ENCODE results near the gene ABHD12B. TPM values are rescaled to one million over a fixed set of nuclear protein-coding genes. Genes with fewer than 3 reads are reported as not detected.

Gene ABHD12B
- total RNA-seq, 1 donor from 2014 or later, result not detected

GRCh38 chr14:50932592-50933495 lies 61.0 kb downstream of the ABHD12B start:
- no peaks in the 10 kb centered on the region for H3K27me3 ChIP-seq (ENCODE audit: insufficient read depth, low read length)
- H3K27me3 Mint-ChIP-seq (ENCODE audit: low read depth, unreplicated experiment), result no peaks in the 10 kb centered on the region
- TF ChIP-seq CTCF (IDR thresholded peaks at IDR 0.05; ENCODE audit: insufficient read depth, low read depth, low read length) (no peak), EZH2 (IDR thresholded peaks at IDR 0.05; ENCODE audit: insufficient read depth, low read length) (no peak)
- H3K36me3 ChIP-seq (ENCODE audit: insufficient read depth, low read length), result no peaks in the 10 kb centered on the region
- no peaks in the 10 kb centered on the region for H3K9me3 Mint-ChIP-seq (ENCODE audit: unreplicated experiment)
- H3K9me3 ChIP-seq (ENCODE audit: insufficient read depth, low read depth, low read length), result no peaks in the 10 kb centered on the region
- H3K27ac ChIP-seq (ENCODE audit: low read depth, low read length), result no peak overlapping the region
- no peak overlapping the region for H2AFZ ChIP-seq (ENCODE audit: low read depth, low read length)
- no peaks in the 10 kb centered on the region for H3K79me2 ChIP-seq (ENCODE audit: insufficient read depth, low read length)
- peak; percentile 28 for DNase-seq (ENCODE audit: low read depth)
- H3K4me3 ChIP-seq (ENCODE audit: insufficient read depth, low read depth, low read length), result no peak overlapping the region
- H3K27ac Mint-ChIP-seq (ENCODE audit: unreplicated experiment), result peak overlapping the region; percentile 29
- FAIRE-seq, result no peak
- H3K4me1 Mint-ChIP-seq (ENCODE audit: low read depth, unreplicated experiment), result peaks cover 15% of the 10 kb centered on the region
- H4K20me1 ChIP-seq (ENCODE audit: insufficient read depth, low read length), result no peaks in the 10 kb centered on the region
- H3K4me3 Mint-ChIP-seq (ENCODE audit: unreplicated experiment), result no peak overlapping the region
- peaks cover 33% of the 10 kb centered on the region for H3K36me3 Mint-ChIP-seq (ENCODE audit: low read depth, unreplicated experiment)
- peak overlapping the region; percentile 20 for H3K4me2 ChIP-seq (ENCODE audit: low read length)
- H3K4me1 ChIP-seq (ENCODE audit: insufficient read depth, low read length), result peaks cover 6% of the 10 kb centered on the region
- no peak overlapping the region for H3K9ac ChIP-seq (ENCODE audit: low read length)

- no peaks in the 10 kb centered on the region for H3K9me3 Mint-ChIP-seq (ENCODE audit: unreplicated experiment)
- Histone ChIP-seq H3K36me3 (ENCODE audit: insufficient read depth, low read length) (no peaks in the 10 kb centered on the region), H2AFZ (ENCODE audit: low read depth, low read length) (no peak overlapping the region), H3K79me2 (ENCODE audit: insufficient read depth, low read length) (no peaks in the 10 kb centered on the region), H3K9me3 (ENCODE audit: insufficient read depth, low read depth, low read length) (no peaks in the 10 kb centered on the region), H3K27ac (ENCODE audit: low read depth, low read length) (no peak overlapping the region), H4K20me1 (ENCODE audit: insufficient read depth, low read length) (no peaks in the 10 kb centered on the region), H3K4me3 (ENCODE audit: insufficient read depth, low read depth, low read length) (no peak overlapping the region), H3K9ac (ENCODE audit: low read length) (no peak overlapping the region), H3K4me2 (ENCODE audit: low read length) (no peak overlapping the region), H3K4me1 (ENCODE audit: insufficient read depth, low read length) (peaks cover 6% of the 10 kb centered on the region), H3K27me3 (ENCODE audit: insufficient read depth, low read length) (no peaks in the 10 kb centered on the region)
- no peak for DNase-seq (ENCODE audit: low read depth)
- H3K27me3 Mint-ChIP-seq (ENCODE audit: low read depth, unreplicated experiment), result no peaks in the 10 kb centered on the region
- no peak overlapping the region for H3K4me3 Mint-ChIP-seq (ENCODE audit: unreplicated experiment)
- H3K4me1 Mint-ChIP-seq (ENCODE audit: low read depth, unreplicated experiment), result peaks cover 14% of the 10 kb centered on the region
- TF ChIP-seq EZH2 (IDR thresholded peaks at IDR 0.05; ENCODE audit: insufficient read depth, low read length), result no peak
- TF ChIP-seq CTCF (IDR thresholded peaks at IDR 0.05; ENCODE audit: insufficient read depth, low read depth, low read length), result no peak
- no peak overlapping the region for H3K27ac Mint-ChIP-seq (ENCODE audit: unreplicated experiment)
- peaks cover 21% of the 10 kb centered on the region for H3K36me3 Mint-ChIP-seq (ENCODE audit: low read depth, unreplicated experiment)
- FAIRE-seq, result no peak
These were observed 63.5 kb downstream of the ABHD12B start for GRCh38 chr14:50935126-50936015.
